ENCODE data around the gene KCNIP4.

KCNIP4 gene

GRCh38 chr4:20682853-20683252, 1265.7 kb downstream of the KCNIP4 start:
- Histone ChIP-seq H3K36me3 (ENCODE audit: control insufficient read depth, insufficient read depth, low read length) (no peaks in the 10 kb centered on the region), H3K9ac (no peak overlapping the region), H3K4me1 (no peaks in the 10 kb centered on the region), H3K27ac (no peak overlapping the region), H3K79me2 (no peaks in the 10 kb centered on the region), H3K4me3 (ENCODE audit: low read depth, low read length) (no peak overlapping the region), H3K4me2 (ENCODE audit: low read length) (no peak overlapping the region), H3K27me3 (ENCODE audit: control insufficient read depth, insufficient read depth, low read length) (no peaks in the 10 kb centered on the region), H3K9me3 (ENCODE audit: control insufficient read depth, low read length) (no peaks in the 10 kb centered on the region), H2AFZ (no peak overlapping the region)
- TF ChIP-seq, protein P1, sequence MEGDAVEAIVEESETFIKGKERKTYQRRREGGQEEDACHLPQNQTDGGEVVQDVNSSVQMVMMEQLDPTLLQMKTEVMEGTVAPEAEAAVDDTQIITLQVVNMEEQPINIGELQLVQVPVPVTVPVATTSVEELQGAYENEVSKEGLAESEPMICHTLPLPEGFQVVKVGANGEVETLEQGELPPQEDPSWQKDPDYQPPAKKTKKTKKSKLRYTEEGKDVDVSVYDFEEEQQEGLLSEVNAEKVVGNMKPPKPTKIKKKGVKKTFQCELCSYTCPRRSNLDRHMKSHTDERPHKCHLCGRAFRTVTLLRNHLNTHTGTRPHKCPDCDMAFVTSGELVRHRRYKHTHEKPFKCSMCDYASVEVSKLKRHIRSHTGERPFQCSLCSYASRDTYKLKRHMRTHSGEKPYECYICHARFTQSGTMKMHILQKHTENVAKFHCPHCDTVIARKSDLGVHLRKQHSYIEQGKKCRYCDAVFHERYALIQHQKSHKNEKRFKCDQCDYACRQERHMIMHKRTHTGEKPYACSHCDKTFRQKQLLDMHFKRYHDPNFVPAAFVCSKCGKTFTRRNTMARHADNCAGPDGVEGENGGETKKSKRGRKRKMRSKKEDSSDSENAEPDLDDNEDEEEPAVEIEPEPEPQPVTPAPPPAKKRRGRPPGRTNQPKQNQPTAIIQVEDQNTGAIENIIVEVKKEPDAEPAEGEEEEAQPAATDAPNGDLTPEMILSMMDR (IDR thresholded peaks at IDR 0.05) = no peak

DNA sequence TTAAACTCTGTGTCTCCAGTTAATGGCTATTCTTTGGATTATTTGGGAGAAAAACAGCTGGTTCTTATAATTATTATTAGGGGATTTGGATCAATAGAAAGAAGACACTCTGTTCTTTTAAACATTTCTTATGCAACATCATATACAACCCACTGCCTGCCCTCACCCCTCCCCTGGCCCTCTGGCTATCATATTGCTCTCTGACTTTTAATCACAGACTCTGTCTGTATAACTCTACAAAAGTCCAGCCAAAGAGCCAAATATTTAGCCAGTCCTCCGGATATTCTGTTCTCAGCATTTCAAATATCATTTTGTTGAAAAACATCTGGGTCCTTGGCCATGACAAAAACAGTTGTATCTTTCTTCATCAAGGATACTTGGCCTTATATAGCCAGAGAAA, 1267.3 kb downstream of the KCNIP4 start:
- H3K36me3 ChIP-seq (ENCODE audit: control insufficient read depth, insufficient read depth, low read length) = no peaks in the 10 kb centered on the region
- no peak overlapping the region for H3K27ac ChIP-seq
- no peak overlapping the region for H3K4me2 ChIP-seq (ENCODE audit: low read length)
- TF ChIP-seq, protein P1 (IDR thresholded peaks at IDR 0.05) = no peak
- no peak overlapping the region for H3K4me3 ChIP-seq (ENCODE audit: low read depth, low read length)
- H3K27me3 ChIP-seq (ENCODE audit: control insufficient read depth, insufficient read depth, low read length) = no peaks in the 10 kb centered on the region
- no peak overlapping the region for H3K9ac ChIP-seq
- no peaks in the 10 kb centered on the region for H3K4me1 ChIP-seq
- no peaks in the 10 kb centered on the region for H3K9me3 ChIP-seq (ENCODE audit: control insufficient read depth, low read length)
- H3K79me2 ChIP-seq = no peaks in the 10 kb centered on the region
- H2AFZ ChIP-seq = no peak overlapping the region

GRCh38 chr4:20680736-20681135, 1267.8 kb downstream of the KCNIP4 start:
- TF ChIP-seq, protein P1 (IDR thresholded peaks at IDR 0.05) = no peak
- Histone ChIP-seq H3K27ac (no peak overlapping the region), H3K27me3 (ENCODE audit: control insufficient read depth, insufficient read depth, low read length) (no peaks in the 10 kb centered on the region), H3K79me2 (no peaks in the 10 kb centered on the region), H3K9ac (no peak overlapping the region), H3K4me3 (ENCODE audit: low read depth, low read length) (no peak overlapping the region), H3K9me3 (ENCODE audit: control insufficient read depth, low read length) (no peaks in the 10 kb centered on the region), H3K4me2 (ENCODE audit: low read length) (no peak overlapping the region), H3K36me3 (ENCODE audit: control insufficient read depth, insufficient read depth, low read length) (no peaks in the 10 kb centered on the region), H2AFZ (no peak overlapping the region), H3K4me1 (no peaks in the 10 kb centered on the region)

DNA sequence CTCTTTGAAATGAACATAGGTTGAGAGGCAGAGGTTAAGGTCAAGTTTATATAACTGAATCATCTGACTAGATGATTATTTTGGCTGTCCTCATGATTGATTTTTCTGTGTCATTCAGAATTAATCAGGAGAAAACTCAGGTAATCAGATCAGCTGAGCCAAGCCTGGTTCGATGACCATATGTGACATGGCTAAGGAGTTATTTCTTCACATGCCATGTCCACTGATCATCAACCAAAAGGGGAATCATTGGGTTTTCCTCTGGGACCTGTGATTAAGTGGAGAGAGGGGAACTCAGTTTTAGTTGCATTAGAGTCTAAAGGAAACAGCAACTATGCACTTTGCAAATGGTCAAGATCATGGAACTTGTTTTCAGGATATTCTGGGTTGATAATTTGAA, 1268.6 kb downstream of the KCNIP4 start:
- Histone ChIP-seq H3K27me3 (ENCODE audit: control insufficient read depth, insufficient read depth, low read length) (no peaks in the 10 kb centered on the region), H3K4me2 (ENCODE audit: low read length) (no peak overlapping the region), H3K27ac (no peak overlapping the region), H3K36me3 (ENCODE audit: control insufficient read depth, insufficient read depth, low read length) (no peaks in the 10 kb centered on the region), H3K4me1 (no peaks in the 10 kb centered on the region), H3K9me3 (ENCODE audit: control insufficient read depth, low read length) (no peaks in the 10 kb centered on the region), H3K9ac (no peak overlapping the region), H3K4me3 (ENCODE audit: low read depth, low read length) (no peak overlapping the region), H3K79me2 (no peaks in the 10 kb centered on the region), H2AFZ (no peak overlapping the region)
- TF ChIP-seq, protein P1 (IDR thresholded peaks at IDR 0.05) = no peak

All from parathyroid adenoma (tissue), 2 donors.